GM10266 (cell line): Measurements from ENCODE around the gene ZNF699.
"Not testable (repeated sequence)": the region's sequence is repeated elsewhere in the genome, so short reads cannot be mapped to it uniquely, and the experiment has no call there.

Experiments
- DNase-seq: peaks from one replicate; pipeline ENCODE4 v3.0.0; 2012; ENCODE audit errors: extremely low spot score
- TF ChIP-seq, protein P1 (sequence below): IDR thresholded peaks from 2 replicates; pipeline ENCODE4 v1.5.1; 2012; ENCODE audit warnings: mild to moderate bottlenecking, low read depth; ENCODE audit not compliant: control insufficient read depth, insufficient read depth; ENCODE audit errors: missing control alignments

Gene ZNF699

DNA sequence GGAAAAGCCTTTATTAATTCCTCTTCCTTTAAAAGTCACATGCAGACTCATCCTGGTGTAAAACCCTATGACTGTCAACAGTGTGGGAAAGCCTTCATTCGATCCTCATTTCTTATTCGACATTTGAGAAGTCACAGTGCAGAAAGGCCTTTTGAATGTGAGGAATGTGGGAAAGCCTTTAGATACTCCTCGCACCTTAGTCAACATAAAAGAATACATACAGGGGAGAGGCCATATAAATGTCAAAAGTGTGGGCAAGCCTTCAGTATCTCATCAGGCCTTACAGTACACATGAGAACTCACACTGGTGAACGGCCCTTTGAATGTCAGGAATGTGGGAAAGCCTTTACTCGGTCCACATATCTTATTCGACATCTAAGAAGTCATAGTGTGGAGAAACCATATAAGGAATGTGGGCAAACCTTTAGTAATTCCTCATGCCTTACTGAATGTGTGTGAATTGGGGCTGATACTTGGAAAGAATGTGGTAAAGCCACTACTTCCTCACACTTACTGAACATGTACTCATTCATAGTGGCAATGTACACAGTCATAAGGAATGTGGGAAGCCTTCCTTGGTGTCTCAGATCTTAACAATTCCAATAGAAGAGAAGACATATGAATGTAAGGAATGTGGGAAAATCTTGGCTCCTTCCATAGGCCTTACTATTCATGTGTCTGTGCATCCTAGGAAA lies 33.1 kb upstream of the ZNF699 start:
- DNase-seq = no peak
- TF ChIP-seq, protein P1, sequence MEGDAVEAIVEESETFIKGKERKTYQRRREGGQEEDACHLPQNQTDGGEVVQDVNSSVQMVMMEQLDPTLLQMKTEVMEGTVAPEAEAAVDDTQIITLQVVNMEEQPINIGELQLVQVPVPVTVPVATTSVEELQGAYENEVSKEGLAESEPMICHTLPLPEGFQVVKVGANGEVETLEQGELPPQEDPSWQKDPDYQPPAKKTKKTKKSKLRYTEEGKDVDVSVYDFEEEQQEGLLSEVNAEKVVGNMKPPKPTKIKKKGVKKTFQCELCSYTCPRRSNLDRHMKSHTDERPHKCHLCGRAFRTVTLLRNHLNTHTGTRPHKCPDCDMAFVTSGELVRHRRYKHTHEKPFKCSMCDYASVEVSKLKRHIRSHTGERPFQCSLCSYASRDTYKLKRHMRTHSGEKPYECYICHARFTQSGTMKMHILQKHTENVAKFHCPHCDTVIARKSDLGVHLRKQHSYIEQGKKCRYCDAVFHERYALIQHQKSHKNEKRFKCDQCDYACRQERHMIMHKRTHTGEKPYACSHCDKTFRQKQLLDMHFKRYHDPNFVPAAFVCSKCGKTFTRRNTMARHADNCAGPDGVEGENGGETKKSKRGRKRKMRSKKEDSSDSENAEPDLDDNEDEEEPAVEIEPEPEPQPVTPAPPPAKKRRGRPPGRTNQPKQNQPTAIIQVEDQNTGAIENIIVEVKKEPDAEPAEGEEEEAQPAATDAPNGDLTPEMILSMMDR = no peak

DNA sequence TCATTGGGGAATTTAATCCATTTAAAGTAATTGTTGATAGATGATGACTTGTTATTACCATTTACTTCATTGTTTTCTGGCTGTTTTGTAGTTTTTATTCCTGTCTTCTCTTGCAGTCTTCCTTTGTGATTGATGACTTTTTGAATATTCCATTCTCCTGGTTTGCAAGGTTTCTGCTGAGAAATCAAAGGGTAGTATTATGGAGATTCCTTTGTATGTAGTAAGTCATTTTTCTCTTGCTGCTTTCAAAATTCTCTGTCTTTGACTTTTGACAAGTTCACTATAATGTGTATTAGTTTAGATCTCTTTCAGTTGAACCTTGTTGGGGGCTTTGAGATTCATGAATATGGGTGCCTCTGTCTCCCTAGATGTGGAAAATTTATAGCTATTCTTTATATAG lies 20.4 kb upstream of the ZNF699 start:
- TF ChIP-seq, protein P1 = no peak
- DNase-seq = no peak

DNA sequence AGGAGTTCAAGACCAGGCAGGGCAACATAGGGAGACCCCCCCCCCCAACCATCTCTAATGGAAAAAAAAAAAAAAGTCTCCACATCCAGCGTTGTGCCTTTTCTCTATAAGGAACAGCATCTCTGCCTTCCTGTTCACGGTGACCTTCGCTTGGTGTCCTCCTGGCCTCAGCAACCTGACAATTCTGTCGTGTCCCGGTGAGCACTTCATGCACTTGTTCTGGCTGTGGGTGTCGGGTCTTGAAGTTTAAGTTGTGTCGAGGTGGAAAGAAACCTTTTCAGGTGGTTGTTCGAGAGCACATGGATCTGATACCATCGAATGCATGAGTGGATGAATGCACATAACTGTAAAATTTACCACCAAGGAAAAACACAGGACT lies 14.9 kb upstream of the ZNF699 start:
- no peak for DNase-seq
- TF ChIP-seq, protein P1 = no peak

DNA sequence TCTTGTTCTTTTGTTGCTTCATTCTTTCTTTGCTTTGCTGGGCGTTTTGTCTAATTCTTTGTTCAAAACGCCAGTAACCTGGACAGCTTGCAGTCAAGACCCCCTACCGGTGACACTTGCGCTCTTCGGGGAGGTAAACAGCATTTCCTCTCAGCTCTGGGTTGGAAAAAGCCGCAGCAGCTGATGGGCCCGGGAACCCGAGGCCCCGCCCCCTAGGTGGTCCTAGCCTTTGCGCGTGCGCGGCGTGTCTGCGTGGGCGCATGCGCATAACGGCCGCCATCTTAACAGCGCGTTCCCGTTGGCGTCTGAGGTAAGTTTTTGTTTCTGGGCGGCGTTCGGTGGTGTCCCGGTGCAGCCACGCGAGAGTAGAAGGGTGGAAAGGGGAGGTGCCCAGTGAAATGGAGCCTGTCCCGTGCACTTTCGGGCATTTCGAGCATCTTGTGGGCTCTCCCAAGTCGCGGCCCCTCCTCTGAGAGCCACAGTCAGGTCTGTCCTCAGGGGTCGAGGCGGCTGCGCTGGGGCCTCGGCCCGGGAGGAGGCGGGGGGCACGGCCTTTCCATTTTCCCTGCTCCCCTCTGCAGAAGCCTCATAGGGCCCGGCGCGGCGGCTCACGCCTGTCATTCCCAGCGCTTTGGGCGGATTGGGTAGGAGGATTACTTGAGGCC lies 14.4 kb upstream of the ZNF699 start, which contains the start of gene ZNF559:
ZNF559 (plus strand) TSS at position 261 of the 665 bp plus-strand sequence. CDS start 14,371 bp downstream, outside the sequence.
- DNase-seq = peak; percentile 95
- TF ChIP-seq, protein P1 = no peak

DNA sequence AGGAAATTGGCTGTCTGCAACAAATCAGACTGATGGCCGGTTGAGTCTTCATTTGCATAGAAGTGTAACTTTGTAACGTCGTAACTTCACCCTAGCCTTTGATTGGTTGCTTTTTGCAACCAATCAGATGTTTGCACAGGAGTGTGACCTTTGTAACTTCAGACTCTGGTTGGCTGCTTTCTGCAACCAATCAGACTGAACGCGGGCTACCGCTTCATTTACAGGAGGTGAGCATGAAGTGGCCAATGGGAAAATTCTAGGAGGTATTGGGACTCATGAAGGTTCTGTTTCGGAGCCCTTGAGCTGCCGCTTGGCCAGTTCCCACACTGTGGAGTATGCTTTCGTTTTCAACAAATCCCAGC lies 13.9 kb upstream of the ZNF699 start:
- TF ChIP-seq, protein P1 = no peak
- DNase-seq = peak; percentile 55

DNA sequence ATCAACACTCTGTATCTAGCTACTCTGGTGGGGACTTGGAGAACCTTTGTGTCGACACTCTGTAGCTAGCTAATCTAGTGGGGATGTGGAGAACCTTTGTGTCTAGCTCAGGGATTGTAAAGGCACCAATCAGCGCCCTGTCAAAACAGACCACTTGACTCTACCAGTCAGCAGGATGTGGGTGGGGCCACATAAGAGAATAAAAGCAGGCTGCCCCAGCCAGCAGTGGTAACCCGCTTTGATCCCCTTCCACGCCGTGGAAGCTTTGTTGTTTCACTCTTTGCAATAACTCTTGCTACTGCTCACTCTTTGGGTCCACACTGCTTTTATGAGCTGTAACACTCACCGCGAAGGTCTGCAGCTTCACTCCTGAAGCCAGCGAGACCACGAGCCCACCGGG lies 12.6 kb upstream of the ZNF699 start:
- DNase-seq = not testable (repeated sequence)

DNA sequence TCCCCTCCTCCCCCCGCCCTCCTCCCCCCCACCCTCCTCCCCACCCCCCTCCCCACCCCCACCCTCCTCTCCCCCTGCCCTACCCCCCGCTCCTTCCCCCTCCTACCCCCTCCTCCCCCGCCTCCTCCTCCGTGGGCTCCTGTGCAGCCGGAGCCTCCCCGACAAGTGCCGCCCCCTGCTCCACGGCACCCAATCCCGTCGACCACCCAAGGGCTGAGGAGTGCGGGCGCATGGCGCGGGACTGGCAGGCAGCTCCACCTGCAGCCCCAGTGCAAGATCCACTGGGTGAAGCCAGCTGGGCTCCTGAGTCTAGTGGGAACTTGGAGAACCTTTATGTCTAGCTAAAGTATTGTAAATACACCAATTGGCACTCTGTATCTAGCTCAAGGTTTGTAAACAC lies 12.1 kb upstream of the ZNF699 start:
- DNase-seq = not testable (repeated sequence)

DNA sequence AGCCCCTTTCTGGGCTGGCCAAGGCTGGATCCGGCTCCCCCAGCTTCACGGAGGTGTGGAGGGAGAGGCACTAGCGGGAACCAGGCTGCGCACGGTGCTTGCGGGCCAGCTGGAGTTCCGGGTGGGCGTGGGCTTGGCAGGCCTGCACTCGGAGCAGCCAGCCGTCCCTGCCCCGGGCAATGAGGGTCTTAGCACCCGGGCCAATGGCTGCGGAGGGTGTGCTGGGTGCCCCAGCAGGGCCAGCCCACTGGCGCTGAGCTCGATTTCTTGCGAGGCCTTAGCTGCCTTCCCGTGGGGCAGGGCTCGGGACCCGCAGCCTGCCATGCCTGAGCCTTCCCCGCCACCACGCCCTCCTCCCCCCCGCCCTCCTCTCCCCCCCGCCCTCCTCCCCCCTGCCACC lies 11.7 kb upstream of the ZNF699 start:
- TF ChIP-seq, protein P1 = no peak
- DNase-seq = no peak
